Activated naive CD8-positive, alpha-beta T cell treated with anti-CD3 and anti-CD28 coated beads for 36 hours (primary cell): ENCODE data around the gene CCT6B. TPM values are rescaled to one million over a fixed set of nuclear protein-coding genes. Genes with fewer than 3 reads are reported as not detected.

ENCODE experiments used
- DNase-seq: peaks from one replicate; pipeline ENCODE4 v3.0.0; 2021
- H3K27ac Mint-ChIP-seq: one replicate; pipeline ENCODE4 v1.8.0; 2022; ENCODE audit warnings: mild to moderate bottlenecking, moderate library complexity, mixed read lengths
- H3K27me3 Mint-ChIP-seq: one replicate; pipeline ENCODE4 v1.8.0; 2022; ENCODE audit warnings: mild to moderate bottlenecking, mixed read lengths
- H3K36me3 Mint-ChIP-seq: one replicate; pipeline ENCODE4 v1.8.0; 2021; ENCODE audit warnings: mild to moderate bottlenecking, mixed read lengths
- H3K4me1 Mint-ChIP-seq: one replicate; pipeline ENCODE4 v1.8.0; 2021; ENCODE audit warnings: mixed read lengths
- H3K4me3 Mint-ChIP-seq: one replicate; pipeline ENCODE4 v1.8.0; 2022; ENCODE audit warnings: mild to moderate bottlenecking, moderate library complexity, mixed read lengths
- H3K9me3 Mint-ChIP-seq: one replicate; pipeline ENCODE4 v1.8.0; 2022; ENCODE audit warnings: mixed read lengths
- total RNA-seq, 2 experiments: library from RNA; stranded (reverse); gene quantifications; one replicate each; pipeline ENCODE4 v1.2.3, GENCODE V29; 2021

Gene CCT6B
- total RNA-seq, 2 experiments from 2014 or later = 1.8 to 1.9 TPM

- DNase-seq = no peak
- no peak overlapping the region for H3K27ac Mint-ChIP-seq
- H3K4me3 Mint-ChIP-seq = no peak overlapping the region
- H3K36me3 Mint-ChIP-seq = no peaks in the 10 kb centered on the region
- H3K27me3 Mint-ChIP-seq = no peaks in the 10 kb centered on the region
- H3K4me1 Mint-ChIP-seq = no peaks in the 10 kb centered on the region
- no peaks in the 10 kb centered on the region for H3K9me3 Mint-ChIP-seq
These were observed 34.6 kb downstream of the CCT6B start for GRCh38 chr17:34926661-34927060.

GRCh38 chr17:34920676-34921075 lies 40.6 kb downstream of the CCT6B start:
- H3K36me3 Mint-ChIP-seq = no peaks in the 10 kb centered on the region
- no peak overlapping the region for H3K4me3 Mint-ChIP-seq
- no peaks in the 10 kb centered on the region for H3K4me1 Mint-ChIP-seq
- no peaks in the 10 kb centered on the region for H3K27me3 Mint-ChIP-seq
- no peak for DNase-seq
- H3K9me3 Mint-ChIP-seq = no peaks in the 10 kb centered on the region
- H3K27ac Mint-ChIP-seq = no peak overlapping the region

- Mint-ChIP-seq H3K4me3 (no peak overlapping the region), H3K27ac (no peak overlapping the region), H3K27me3 (no peaks in the 10 kb centered on the region), H3K9me3 (no peaks in the 10 kb centered on the region), H3K36me3 (peaks cover 3% of the 10 kb centered on the region), H3K4me1 (no peaks in the 10 kb centered on the region)
- DNase-seq = no peak
These were observed 43.9 kb downstream of the CCT6B start for GRCh38 chr17:34917381-34917780.

GRCh38 chr17:34916120-34916519 lies 45.1 kb downstream of the CCT6B start:
- peaks cover 3% of the 10 kb centered on the region for H3K36me3 Mint-ChIP-seq
- H3K27me3 Mint-ChIP-seq = no peaks in the 10 kb centered on the region
- H3K4me3 Mint-ChIP-seq = no peak overlapping the region
- no peaks in the 10 kb centered on the region for H3K9me3 Mint-ChIP-seq
- DNase-seq = no peak
- no peaks in the 10 kb centered on the region for H3K4me1 Mint-ChIP-seq
- H3K27ac Mint-ChIP-seq = no peak overlapping the region

- Mint-ChIP-seq H3K27me3 (no peaks in the 10 kb centered on the region), H3K9me3 (no peaks in the 10 kb centered on the region), H3K36me3 (peaks cover 3% of the 10 kb centered on the region), H3K4me3 (no peak overlapping the region), H3K4me1 (no peaks in the 10 kb centered on the region), H3K27ac (no peak overlapping the region)
- DNase-seq = no peak
These were observed 48.3 kb downstream of the CCT6B start for GRCh38 chr17:34913001-34913400.

- no peak for DNase-seq
- no peak overlapping the region for H3K27ac Mint-ChIP-seq
- no peaks in the 10 kb centered on the region for H3K27me3 Mint-ChIP-seq
- no peak overlapping the region for H3K4me3 Mint-ChIP-seq
- H3K36me3 Mint-ChIP-seq = no peaks in the 10 kb centered on the region
- no peaks in the 10 kb centered on the region for H3K4me1 Mint-ChIP-seq
- no peaks in the 10 kb centered on the region for H3K9me3 Mint-ChIP-seq
These were observed 52.2 kb downstream of the CCT6B start for GRCh38 chr17:34909040-34909439.

- Mint-ChIP-seq H3K4me1 (no peaks in the 10 kb centered on the region), H3K36me3 (no peaks in the 10 kb centered on the region), H3K27me3 (peaks cover 18% of the 10 kb centered on the region), H3K27ac (no peak overlapping the region), H3K4me3 (no peak overlapping the region), H3K9me3 (no peaks in the 10 kb centered on the region)
- no peak for DNase-seq
These were observed 58.3 kb downstream of the CCT6B start for GRCh38 chr17:34902831-34903547.

GRCh38 chr17:34899643-34900291 lies 61.5 kb downstream of the CCT6B start:
- DNase-seq = no peak
- Mint-ChIP-seq H3K4me1 (no peaks in the 10 kb centered on the region), H3K27me3 (peaks cover 41% of the 10 kb centered on the region), H3K9me3 (no peaks in the 10 kb centered on the region), H3K4me3 (no peak overlapping the region), H3K36me3 (no peaks in the 10 kb centered on the region), H3K27ac (no peak overlapping the region)

- H3K4me1 Mint-ChIP-seq = no peaks in the 10 kb centered on the region
- H3K9me3 Mint-ChIP-seq = no peaks in the 10 kb centered on the region
- no peak overlapping the region for H3K4me3 Mint-ChIP-seq
- no peaks in the 10 kb centered on the region for H3K36me3 Mint-ChIP-seq
- peaks cover 53% of the 10 kb centered on the region for H3K27me3 Mint-ChIP-seq
- H3K27ac Mint-ChIP-seq = no peak overlapping the region
- no peak for DNase-seq
These were observed 65.9 kb downstream of the CCT6B start for GRCh38 chr17:34895383-34895782.

- H3K27ac Mint-ChIP-seq = no peak overlapping the region
- DNase-seq = no peak
- no peak overlapping the region for H3K4me3 Mint-ChIP-seq
- peaks cover 50% of the 10 kb centered on the region for H3K27me3 Mint-ChIP-seq
- no peaks in the 10 kb centered on the region for H3K36me3 Mint-ChIP-seq
- H3K4me1 Mint-ChIP-seq = no peaks in the 10 kb centered on the region
- H3K9me3 Mint-ChIP-seq = no peaks in the 10 kb centered on the region
These were observed 66.3 kb downstream of the CCT6B start for GRCh38 chr17:34894964-34895363.

- Mint-ChIP-seq H3K27ac (no peak overlapping the region), H3K36me3 (no peaks in the 10 kb centered on the region), H3K27me3 (peaks cover 38% of the 10 kb centered on the region), H3K4me3 (no peak overlapping the region), H3K9me3 (no peaks in the 10 kb centered on the region), H3K4me1 (no peaks in the 10 kb centered on the region)
- peak; percentile 11 for DNase-seq
These were observed 68.6 kb downstream of the CCT6B start for GRCh38 chr17:34892461-34893249.

GRCh38 chr17:34886831-34887230 lies 74.4 kb downstream of the CCT6B start:
- H3K36me3 Mint-ChIP-seq = no peaks in the 10 kb centered on the region
- peaks cover 23% of the 10 kb centered on the region for H3K27me3 Mint-ChIP-seq
- no peak overlapping the region for H3K27ac Mint-ChIP-seq
- H3K4me3 Mint-ChIP-seq = no peak overlapping the region
- H3K9me3 Mint-ChIP-seq = no peaks in the 10 kb centered on the region
- no peak for DNase-seq
- H3K4me1 Mint-ChIP-seq = peaks cover 6% of the 10 kb centered on the region

- Mint-ChIP-seq H3K9me3 (peaks cover 3% of the 10 kb centered on the region), H3K27me3 (peaks cover 32% of the 10 kb centered on the region), H3K4me1 (peaks cover 6% of the 10 kb centered on the region), H3K36me3 (no peaks in the 10 kb centered on the region), H3K27ac (no peak overlapping the region), H3K4me3 (no peak overlapping the region)
- DNase-seq = no peak
These were observed 76.2 kb downstream of the CCT6B start for GRCh38 chr17:34885076-34885475.

- Mint-ChIP-seq H3K27me3 (peaks cover 32% of the 10 kb centered on the region), H3K9me3 (peaks cover 5% of the 10 kb centered on the region), H3K4me1 (peaks cover 6% of the 10 kb centered on the region), H3K4me3 (no peak overlapping the region), H3K27ac (no peak overlapping the region), H3K36me3 (no peaks in the 10 kb centered on the region)
- DNase-seq = no peak
These were observed 76.7 kb downstream of the CCT6B start for GRCh38 chr17:34884597-34884996.
